Epithelial cell of prostate (primary cell): Measurements from ENCODE around the gene SRF.

Experiments used
- DNase-seq: peaks from one replicate; pipeline ENCODE4 v3.0.0-alpha.2; 2011; ENCODE audit warnings: low read depth, low spot score
- H3K27ac ChIP-seq: fragments of 450-650 bp; 2 replicates; pipeline ENCODE4 v1.5.1; 2017; ENCODE audit warnings: mild to moderate bottlenecking

Gene SRF

DNA sequence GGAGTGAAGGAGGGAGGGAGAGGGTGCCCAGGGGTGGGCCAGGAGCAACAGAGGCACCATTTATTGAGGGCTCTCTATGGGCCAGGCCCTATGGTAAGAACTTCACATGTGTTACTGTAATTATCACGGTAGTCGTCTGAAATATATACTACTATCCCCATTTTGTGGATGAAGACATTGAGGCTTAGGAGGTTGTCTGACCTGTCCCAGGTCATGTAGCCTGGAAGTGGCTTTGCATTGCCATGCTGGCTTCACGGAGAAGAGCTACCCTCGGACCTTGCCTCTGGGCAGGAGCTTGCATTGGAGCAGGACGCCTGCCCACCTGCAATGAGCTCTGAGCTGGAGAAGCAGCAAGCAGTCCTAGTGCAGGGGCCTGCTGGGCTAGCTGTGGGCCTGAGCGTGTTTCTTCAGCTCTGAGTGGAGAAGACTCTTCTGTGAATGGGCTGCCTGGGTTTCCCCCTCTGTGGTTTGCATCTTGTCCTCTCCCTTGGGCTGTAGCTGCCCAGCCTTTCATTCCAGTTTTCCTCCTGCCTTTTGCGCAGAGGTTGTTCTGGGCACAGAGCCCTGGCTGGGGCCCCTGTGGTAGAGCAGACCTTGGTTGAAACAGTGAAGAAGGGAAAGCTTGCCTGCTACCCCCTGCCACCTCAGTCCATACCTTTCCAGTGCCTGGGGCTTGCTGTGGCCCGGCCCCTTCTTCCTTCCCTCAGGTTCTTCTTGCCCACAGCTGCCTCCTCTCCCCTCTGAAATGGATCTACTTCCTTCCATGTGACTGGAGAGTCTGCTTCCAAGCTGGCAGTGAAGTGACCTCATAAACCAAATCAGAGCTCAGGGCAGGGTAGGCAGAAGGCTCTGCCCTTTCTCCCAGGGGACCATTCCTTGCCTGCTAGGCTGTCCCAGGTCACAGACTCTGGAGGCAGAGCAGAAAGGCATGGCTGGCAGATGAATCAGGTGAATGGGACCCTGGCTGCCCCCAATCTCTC is 24.1 kb upstream of the SRF start:
- no peak for DNase-seq
- no peak overlapping the region for H3K27ac ChIP-seq

GRCh38 chr6:43147691-43148477 is 23.2 kb upstream of the SRF start:
- H3K27ac ChIP-seq: no peak overlapping the region
- DNase-seq: no peak

DNA sequence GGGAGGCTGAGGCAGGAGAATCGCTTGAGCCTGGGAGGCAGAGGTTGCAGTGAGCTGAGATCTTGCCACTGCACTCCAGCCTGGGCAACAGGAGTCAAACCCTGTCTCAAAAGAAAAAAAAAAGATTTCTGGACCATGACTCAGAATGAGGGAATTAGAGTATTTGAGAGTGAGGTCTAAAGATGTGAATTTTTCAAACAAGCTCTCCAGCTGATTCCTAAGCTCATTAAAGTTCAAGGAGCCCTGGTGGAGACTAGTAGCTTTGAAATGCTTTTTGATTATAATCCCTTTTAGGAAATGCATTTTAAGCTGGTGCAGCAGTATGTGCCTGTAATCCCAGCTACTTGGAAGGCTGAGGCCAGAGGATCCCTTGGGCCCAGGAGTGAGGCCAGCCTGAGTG is 21.8 kb upstream of the SRF start:
- H3K27ac ChIP-seq: no peak overlapping the region
- no peak for DNase-seq

DNA sequence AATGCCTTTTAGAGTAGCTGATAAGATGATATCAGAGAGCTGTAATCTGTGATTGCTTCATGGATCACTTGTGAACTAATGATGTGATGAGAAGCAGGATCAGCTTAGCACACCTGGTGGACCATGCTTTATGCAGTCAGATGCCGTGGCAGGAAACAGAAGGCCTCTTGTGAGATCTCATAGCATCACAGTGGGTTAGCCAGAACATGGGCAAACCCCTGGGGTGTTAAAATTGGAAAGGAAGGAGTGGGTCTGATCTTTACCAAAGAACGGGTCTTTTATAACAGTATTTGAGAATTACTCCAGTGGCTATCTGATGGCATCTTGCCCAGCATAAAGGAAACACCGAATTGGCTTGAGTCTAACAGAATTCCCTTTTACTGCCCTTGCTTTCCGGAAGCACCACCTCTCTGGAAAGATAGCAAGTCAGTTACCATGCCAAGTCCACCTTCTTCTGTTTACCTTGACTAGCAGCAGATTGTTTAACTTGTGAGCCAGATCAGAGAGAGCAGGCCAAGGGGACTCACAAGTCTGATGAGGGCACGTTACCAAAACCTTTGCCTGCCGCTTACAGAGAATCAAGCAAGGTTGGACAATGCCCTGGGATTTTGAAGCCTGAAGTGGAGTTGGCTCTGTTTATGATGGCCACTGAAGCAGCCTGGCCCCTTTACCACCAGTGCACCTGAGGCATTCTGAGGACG is 20.9 kb upstream of the SRF start:
- no peak for DNase-seq

GRCh38 chr6:43159599-43159998 is 11.5 kb upstream of the SRF start:
- no peak overlapping the region for H3K27ac ChIP-seq
- DNase-seq: no peak

More for the DNA sequence above, 20.9 kb upstream of the SRF start:
- no peak overlapping the region for H3K27ac ChIP-seq

DNA sequence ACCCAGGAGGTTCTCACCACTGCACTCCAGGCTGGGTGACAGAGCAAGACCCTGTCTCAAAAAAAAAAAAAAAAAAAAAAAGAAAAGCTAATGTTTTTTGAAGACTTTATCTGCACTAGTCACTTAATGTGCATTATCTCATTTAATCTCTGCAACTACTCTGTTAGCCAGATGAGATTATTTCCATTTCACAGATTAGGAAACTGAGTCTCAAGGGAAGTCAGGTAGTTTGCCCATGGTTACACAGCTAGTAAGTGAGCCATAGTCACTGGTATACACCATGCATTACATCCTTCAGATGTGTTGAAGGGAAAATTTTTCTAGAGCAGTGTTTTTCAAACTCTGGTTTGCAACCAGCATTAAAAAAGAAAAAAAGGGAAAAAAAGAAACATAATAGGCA is 7.2 kb upstream of the SRF start:
- no peak overlapping the region for H3K27ac ChIP-seq
- no peak for DNase-seq

GRCh38 chr6:43170417-43170930 is 595 bp upstream of the SRF start:
- DNase-seq: no peak
- peak overlapping the region; percentile 84 for H3K27ac ChIP-seq

- DNase-seq: no peak
- H3K27ac ChIP-seq: peak overlapping the region; percentile 84
Measured at GRCh38 chr6:43171707-43172103, 636 bp downstream of the SRF start.

DNA sequence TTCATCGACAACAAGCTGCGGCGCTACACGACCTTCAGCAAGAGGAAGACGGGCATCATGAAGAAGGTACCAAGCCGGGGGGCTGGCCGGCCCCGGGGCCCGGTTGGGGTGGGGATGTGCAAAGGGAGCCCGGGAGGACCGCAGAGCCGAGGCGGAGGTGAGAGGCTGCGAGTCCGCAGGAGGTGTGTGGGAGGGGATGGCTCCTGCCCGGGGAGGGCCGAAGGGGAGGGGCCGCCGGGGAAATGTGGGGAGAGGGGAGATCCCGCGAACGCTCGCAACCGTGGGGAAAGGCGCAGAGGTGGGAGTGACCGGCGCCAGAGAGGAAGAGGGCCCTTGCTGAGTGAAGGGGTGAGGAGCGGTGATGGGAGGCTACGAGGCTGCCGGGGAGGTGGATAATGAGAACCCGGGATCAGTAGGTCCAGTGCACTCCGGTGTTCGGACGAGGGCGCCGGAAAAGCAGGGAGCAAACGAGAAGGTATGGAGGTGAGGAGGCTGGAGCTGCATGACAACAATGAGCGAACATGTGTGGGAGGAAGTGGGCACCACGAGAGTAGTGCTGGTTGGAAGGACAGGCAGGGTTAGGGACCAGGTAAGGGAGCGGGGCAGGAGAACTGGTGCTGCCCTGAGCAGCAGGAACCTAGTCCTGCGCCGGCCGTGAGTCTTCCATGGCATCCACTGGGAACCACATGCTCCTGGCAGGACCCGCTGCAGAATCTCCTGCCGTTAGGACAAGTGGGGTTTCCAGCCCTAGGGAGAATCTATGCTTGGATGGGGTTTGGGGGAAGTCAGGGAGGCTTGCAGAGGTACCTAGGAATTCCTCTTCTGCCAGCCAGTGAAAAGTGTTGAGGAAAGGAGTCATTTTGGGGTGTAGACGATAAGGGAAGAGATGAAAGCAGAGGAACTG is 1.3 kb downstream of the SRF start:
- DNase-seq: no peak

GRCh38 chr6:43173591-43174262 is 2.7 kb downstream of the SRF start:
- peak overlapping the region; percentile 84 for H3K27ac ChIP-seq
- no peak for DNase-seq

More for the DNA sequence above, 1.3 kb downstream of the SRF start:
- H3K27ac ChIP-seq: peak overlapping the region; percentile 84

DNA sequence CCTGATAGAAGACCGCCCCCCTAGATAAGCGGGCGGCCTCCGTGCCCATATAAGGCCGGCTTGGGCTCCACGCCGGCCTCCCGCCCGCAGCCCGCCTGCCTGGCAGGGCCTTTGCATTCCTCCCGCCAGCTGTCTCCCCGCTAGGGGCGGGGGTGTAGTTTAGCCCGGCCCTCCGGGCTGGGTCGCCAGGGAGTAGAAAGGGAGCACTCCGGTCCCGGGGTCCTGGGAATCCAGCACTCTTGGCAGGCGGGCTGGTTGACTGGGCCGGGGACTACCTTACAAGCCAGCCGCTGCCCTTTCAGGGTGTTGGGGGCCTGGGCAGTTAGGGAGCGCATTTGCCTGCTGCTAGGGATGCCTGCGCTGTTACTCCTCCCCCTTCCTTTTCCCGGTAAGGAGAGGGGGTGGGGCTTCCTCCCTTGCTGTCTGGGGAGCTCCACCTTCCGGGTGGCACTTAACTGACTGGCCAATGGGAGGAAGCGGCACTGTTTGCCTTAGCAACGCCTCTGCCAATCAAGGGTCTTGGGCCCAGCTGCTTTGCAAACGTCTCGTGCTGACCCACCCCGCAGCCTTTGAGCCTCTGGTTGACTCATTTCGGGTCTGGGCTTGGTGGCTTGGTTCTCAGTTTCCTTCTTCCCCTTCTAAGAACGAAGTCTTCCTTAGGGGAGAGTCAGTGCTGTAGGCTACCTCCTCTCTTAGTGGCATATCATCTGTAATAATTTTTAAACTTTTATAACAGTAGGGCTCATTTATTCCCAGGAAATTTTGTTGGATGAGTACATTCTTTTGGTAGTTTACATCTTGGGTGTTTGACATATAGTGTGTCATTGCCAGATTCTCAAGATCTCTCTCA is 3.4 kb downstream of the SRF start:
- H3K27ac ChIP-seq: peak overlapping the region; percentile 84
- DNase-seq: peak; percentile 97

GRCh38 chr6:43175676-43176422 is 4.8 kb downstream of the SRF start:
- H3K27ac ChIP-seq: no peak overlapping the region
- no peak for DNase-seq

GRCh38 chr6:43176423-43176786 is 5.3 kb downstream of the SRF start:
- H3K27ac ChIP-seq: no peak overlapping the region
- no peak for DNase-seq

- H3K27ac ChIP-seq: no peak overlapping the region
- DNase-seq: no peak
Measured at GRCh38 chr6:43178150-43178549, 7.1 kb downstream of the SRF start.

GRCh38 chr6:43178951-43179830 is 8.1 kb downstream of the SRF start:
- no peak for DNase-seq
- H3K27ac ChIP-seq: no peak overlapping the region

- DNase-seq: no peak
- H3K27ac ChIP-seq: no peak overlapping the region
Measured at GRCh38 chr6:43180058-43180457, 9.0 kb downstream of the SRF start.
